Adipocyte (in vitro differentiated cells): ENCODE results near the gene CCDC195.

Experiments
- DNase-seq: peaks from one replicate; pipeline ENCODE4 v3.0.0-alpha.2; 2015; ENCODE audit warnings: low read depth
- H3K27me3 ChIP-seq: replicated peaks from 2 replicates; pipeline ENCODE4 v1.7.0; 2013; ENCODE audit warnings: mild to moderate bottlenecking, low read length, moderate library complexity; ENCODE audit not compliant: control insufficient read depth, insufficient read depth
- H3K36me3 ChIP-seq: 2 replicates; pipeline ENCODE4 v1.7.0; 2013; ENCODE audit warnings: low read length, mild to moderate bottlenecking, moderate library complexity; ENCODE audit not compliant: control insufficient read depth, insufficient read depth, severe bottlenecking
- H3K4me1 ChIP-seq: 2 replicates; pipeline ENCODE4 v1.7.0; 2013; ENCODE audit warnings: mild to moderate bottlenecking, low read length, moderate library complexity; ENCODE audit not compliant: control insufficient read depth, insufficient read depth
- H3K4me3 ChIP-seq: 2 replicates; pipeline ENCODE4 v1.7.0; 2013; ENCODE audit warnings: mild to moderate bottlenecking, low read length, moderate library complexity
- H3K9ac ChIP-seq: 2 replicates; pipeline ENCODE4 v1.7.0; 2013; ENCODE audit warnings: mild to moderate bottlenecking, low read length, moderate library complexity
- H3K9me3 ChIP-seq: 2 replicates; pipeline ENCODE4 v1.7.0; 2013; ENCODE audit warnings: mild to moderate bottlenecking, low read length, moderate library complexity; ENCODE audit not compliant: control insufficient read depth

The CCDC195 gene

GRCh38 chr2:224724331-224724730 lies 8.2 kb upstream of the CCDC195 start:
- Histone ChIP-seq H3K27me3 (no peaks in the 10 kb centered on the region), H3K9me3 (peaks cover 18% of the 10 kb centered on the region), H3K9ac (no peak overlapping the region), H3K4me3 (no peak overlapping the region), H3K4me1 (peaks cover 7% of the 10 kb centered on the region), H3K36me3 (no peaks in the 10 kb centered on the region)
- peak; percentile 32 for DNase-seq

GRCh38 chr2:224723586-224724217 lies 7.5 kb upstream of the CCDC195 start:
- Histone ChIP-seq H3K9ac (no peak overlapping the region), H3K4me1 (peaks cover 7% of the 10 kb centered on the region), H3K36me3 (no peaks in the 10 kb centered on the region), H3K4me3 (no peak overlapping the region), H3K27me3 (no peaks in the 10 kb centered on the region), H3K9me3 (peaks cover 16% of the 10 kb centered on the region)
- peak; percentile 12 for DNase-seq

- H3K4me1 ChIP-seq: peaks cover 7% of the 10 kb centered on the region
- H3K9ac ChIP-seq: no peak overlapping the region
- H3K36me3 ChIP-seq: no peaks in the 10 kb centered on the region
- H3K9me3 ChIP-seq: peaks cover 10% of the 10 kb centered on the region
- no peak for DNase-seq
- no peaks in the 10 kb centered on the region for H3K27me3 ChIP-seq
- H3K4me3 ChIP-seq: no peak overlapping the region
Measured at GRCh38 chr2:224722770-224723169, 6.6 kb upstream of the CCDC195 start.

- Histone ChIP-seq H3K9me3 (peaks cover 9% of the 10 kb centered on the region), H3K9ac (no peak overlapping the region), H3K4me1 (peaks cover 7% of the 10 kb centered on the region), H3K36me3 (no peaks in the 10 kb centered on the region), H3K27me3 (no peaks in the 10 kb centered on the region), H3K4me3 (no peak overlapping the region)
- DNase-seq: peak; percentile 14
Measured at GRCh38 chr2:224722250-224722649, 6.1 kb upstream of the CCDC195 start.

GRCh38 chr2:224716921-224717320 lies 756 bp upstream of the CCDC195 start:
- H3K4me3 ChIP-seq: no peak overlapping the region
- H3K4me1 ChIP-seq: peaks cover 1% of the 10 kb centered on the region
- DNase-seq: no peak
- H3K36me3 ChIP-seq: no peaks in the 10 kb centered on the region
- no peaks in the 10 kb centered on the region for H3K9me3 ChIP-seq
- H3K9ac ChIP-seq: no peak overlapping the region
- no peaks in the 10 kb centered on the region for H3K27me3 ChIP-seq

GRCh38 chr2:224711859-224712665 lies 4.1 kb downstream of the CCDC195 start:
- Histone ChIP-seq H3K27me3 (no peaks in the 10 kb centered on the region), H3K9me3 (no peaks in the 10 kb centered on the region), H3K9ac (peak overlapping the region; percentile 13), H3K4me3 (peak overlapping the region; percentile 26), H3K36me3 (no peaks in the 10 kb centered on the region), H3K4me1 (peaks cover 8% of the 10 kb centered on the region)
- DNase-seq: peak; percentile 33

GRCh38 chr2:224711381-224711780 lies 4.8 kb downstream of the CCDC195 start:
- peaks cover 8% of the 10 kb centered on the region for H3K4me1 ChIP-seq
- H3K27me3 ChIP-seq: no peaks in the 10 kb centered on the region
- no peaks in the 10 kb centered on the region for H3K36me3 ChIP-seq
- H3K9ac ChIP-seq: peak overlapping the region; percentile 13
- no peaks in the 10 kb centered on the region for H3K9me3 ChIP-seq
- H3K4me3 ChIP-seq: peak overlapping the region; percentile 26
- no peak for DNase-seq

GRCh38 chr2:224709301-224709700 lies 6.9 kb downstream of the CCDC195 start:
- peak; percentile 25 for DNase-seq
- Histone ChIP-seq H3K9me3 (no peaks in the 10 kb centered on the region), H3K9ac (no peak overlapping the region), H3K27me3 (no peaks in the 10 kb centered on the region), H3K4me1 (peaks cover 8% of the 10 kb centered on the region), H3K4me3 (no peak overlapping the region), H3K36me3 (no peaks in the 10 kb centered on the region)

- Histone ChIP-seq H3K27me3 (no peaks in the 10 kb centered on the region), H3K36me3 (no peaks in the 10 kb centered on the region), H3K4me3 (no peak overlapping the region), H3K9me3 (no peaks in the 10 kb centered on the region), H3K4me1 (no peaks in the 10 kb centered on the region), H3K9ac (no peak overlapping the region)
- DNase-seq: no peak
Measured at GRCh38 chr2:224694502-224694901, 21.7 kb downstream of the CCDC195 start.

GRCh38 chr2:224691563-224691962 lies 24.6 kb downstream of the CCDC195 start:
- no peak for DNase-seq
- no peaks in the 10 kb centered on the region for H3K4me1 ChIP-seq
- H3K27me3 ChIP-seq: no peaks in the 10 kb centered on the region
- H3K9me3 ChIP-seq: no peaks in the 10 kb centered on the region
- H3K36me3 ChIP-seq: no peaks in the 10 kb centered on the region
- no peak overlapping the region for H3K4me3 ChIP-seq
- no peak overlapping the region for H3K9ac ChIP-seq

- Histone ChIP-seq H3K27me3 (no peaks in the 10 kb centered on the region), H3K9me3 (no peaks in the 10 kb centered on the region), H3K9ac (no peak overlapping the region), H3K4me1 (no peaks in the 10 kb centered on the region), H3K4me3 (no peak overlapping the region), H3K36me3 (no peaks in the 10 kb centered on the region)
- no peak for DNase-seq
Measured at GRCh38 chr2:224690868-224691267, 25.3 kb downstream of the CCDC195 start.
